ENCODE measurements around the gene TNFRSF21.

Gene TNFRSF21

DNA sequence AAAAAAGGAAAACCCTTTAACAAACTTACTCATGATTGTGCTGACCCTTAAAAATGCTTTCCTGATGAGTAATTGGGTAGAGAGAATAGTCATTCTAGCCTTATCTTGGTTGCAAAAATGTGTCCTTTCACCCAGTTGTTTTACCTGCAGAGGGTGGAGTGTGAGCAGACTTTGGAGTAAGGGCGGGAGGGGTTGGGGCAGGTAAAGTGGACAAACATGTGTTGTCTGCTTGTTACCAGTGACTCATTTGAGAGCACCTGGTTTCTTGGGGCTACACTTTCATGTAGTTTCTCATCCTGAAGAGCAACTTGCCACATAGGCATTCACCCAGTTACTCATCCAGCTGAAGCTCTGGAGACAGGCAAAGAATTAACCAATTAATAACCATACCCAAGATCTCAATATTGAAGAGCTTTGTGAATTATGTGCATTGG, 121.1 kb downstream of the TNFRSF21 start:
- Mint-ChIP-seq H3K9me3 (no peaks in the 10 kb centered on the region), H3K27ac (no peak overlapping the region)
- ATAC-seq (replicated peaks) = no peak

DNA sequence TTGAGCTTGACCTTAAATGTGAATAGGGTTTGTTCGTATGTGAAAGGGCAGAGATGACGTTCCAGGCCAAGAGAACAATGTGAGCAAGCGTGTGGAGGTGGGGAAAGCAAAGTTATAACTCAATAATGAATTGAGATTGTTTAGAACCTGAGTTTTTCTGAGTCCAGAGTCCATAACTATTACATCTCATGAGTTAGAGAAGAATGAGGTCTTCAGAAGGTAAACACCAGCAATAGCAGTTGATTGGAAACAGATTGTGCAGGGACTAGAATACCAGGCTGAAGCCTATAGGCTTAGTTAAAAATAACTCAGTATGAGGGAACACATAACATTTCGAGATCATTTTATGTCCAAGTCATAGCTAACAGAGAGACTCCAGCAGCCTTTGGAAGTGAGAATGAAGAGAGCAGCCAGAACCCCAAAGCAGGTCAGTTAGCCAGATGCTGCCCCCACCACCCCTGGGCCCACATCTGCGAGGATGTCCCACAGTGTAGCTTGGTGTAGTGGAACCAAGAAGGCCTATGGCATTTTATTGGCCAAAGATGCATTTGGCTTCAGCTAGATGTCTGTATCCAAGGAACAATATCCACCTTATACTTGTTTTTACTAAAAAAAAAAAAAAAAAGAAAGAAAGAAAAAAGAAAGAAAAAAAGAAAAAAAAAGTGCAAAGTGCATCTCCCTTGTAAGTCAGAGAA, 121.7 kb downstream of the TNFRSF21 start:
- DNase-seq (no peak), ATAC-seq (replicated peaks) (no peak)
- Mint-ChIP-seq H3K27ac (no peak overlapping the region), H3K9me3 (no peaks in the 10 kb centered on the region), H3K4me1 (no peaks in the 10 kb centered on the region), H3K36me3 (no peaks in the 10 kb centered on the region), H3K4me3 (no peak overlapping the region), H3K27me3 (no peaks in the 10 kb centered on the region)

More for the DNA sequence above, 121.1 kb downstream of the TNFRSF21 start:
- Mint-ChIP-seq H3K36me3 (no peaks in the 10 kb centered on the region), H3K4me3 (no peak overlapping the region), H3K27me3 (no peaks in the 10 kb centered on the region), H3K4me1 (no peaks in the 10 kb centered on the region)
- DNase-seq = no peak

DNA sequence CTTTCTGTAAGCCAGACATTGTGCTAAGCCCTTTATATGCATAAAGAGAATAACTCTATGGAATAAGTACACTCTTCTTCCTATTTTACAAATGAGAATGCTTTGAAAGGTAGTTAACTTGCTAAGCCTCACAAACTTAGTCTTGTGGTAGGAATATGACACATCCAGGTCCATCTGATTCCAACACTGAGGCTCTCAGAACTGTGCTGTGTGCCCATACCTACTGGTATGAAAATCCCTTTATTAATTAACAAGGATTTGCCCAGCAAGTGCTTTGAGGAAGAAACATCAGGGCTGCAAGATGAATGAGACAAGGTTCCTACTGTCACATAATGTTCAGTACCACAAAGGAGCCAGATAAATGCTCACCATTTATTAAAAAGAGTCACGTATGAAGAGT, 122.6 kb downstream of the TNFRSF21 start:
- Mint-ChIP-seq H3K9me3 (no peaks in the 10 kb centered on the region), H3K27me3 (no peaks in the 10 kb centered on the region), H3K27ac (no peak overlapping the region), H3K4me1 (no peaks in the 10 kb centered on the region), H3K36me3 (no peaks in the 10 kb centered on the region), H3K4me3 (no peak overlapping the region)
- ATAC-seq (replicated peaks) (no peak), DNase-seq (no peak)

DNA sequence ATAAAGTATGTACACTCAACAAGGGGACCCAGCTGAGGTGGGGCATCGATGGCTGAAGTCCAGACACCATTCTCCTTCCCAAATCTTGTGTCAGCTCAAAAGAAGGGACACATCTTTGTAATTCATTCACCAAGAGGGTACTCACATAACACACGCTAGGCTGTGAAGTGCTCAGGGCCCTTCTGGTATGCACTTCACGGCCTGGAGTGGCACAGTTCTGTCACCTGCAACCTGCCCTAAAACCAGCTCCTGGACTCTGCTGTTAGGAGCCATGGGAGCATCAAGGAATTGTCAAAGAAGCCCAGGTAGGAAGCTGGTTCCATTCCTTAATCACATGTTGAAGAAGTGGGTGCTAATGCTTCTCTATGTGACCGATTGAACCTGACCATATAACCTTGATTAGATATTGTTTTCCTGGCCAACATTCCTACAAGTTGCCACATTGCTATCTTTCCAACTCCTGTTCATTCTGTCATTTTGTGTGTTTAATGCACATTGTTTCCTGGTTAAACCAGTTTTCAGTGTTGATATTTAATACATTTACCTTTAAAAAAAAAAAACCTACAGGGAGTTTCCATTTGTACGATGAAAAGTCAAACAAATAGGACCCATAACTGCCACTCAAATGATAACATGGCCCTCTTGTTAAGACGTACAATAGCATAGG, 127.3 kb downstream of the TNFRSF21 start:
- no peaks in the 10 kb centered on the region for H3K36me3 Mint-ChIP-seq
- ATAC-seq (replicated peaks) (no peak), DNase-seq (no peak)
- no peak overlapping the region for H3K4me3 Mint-ChIP-seq
- no peaks in the 10 kb centered on the region for H3K4me1 Mint-ChIP-seq
- no peaks in the 10 kb centered on the region for H3K9me3 Mint-ChIP-seq
- no peaks in the 10 kb centered on the region for H3K27me3 Mint-ChIP-seq
- no peak overlapping the region for H3K27ac Mint-ChIP-seq

DNA sequence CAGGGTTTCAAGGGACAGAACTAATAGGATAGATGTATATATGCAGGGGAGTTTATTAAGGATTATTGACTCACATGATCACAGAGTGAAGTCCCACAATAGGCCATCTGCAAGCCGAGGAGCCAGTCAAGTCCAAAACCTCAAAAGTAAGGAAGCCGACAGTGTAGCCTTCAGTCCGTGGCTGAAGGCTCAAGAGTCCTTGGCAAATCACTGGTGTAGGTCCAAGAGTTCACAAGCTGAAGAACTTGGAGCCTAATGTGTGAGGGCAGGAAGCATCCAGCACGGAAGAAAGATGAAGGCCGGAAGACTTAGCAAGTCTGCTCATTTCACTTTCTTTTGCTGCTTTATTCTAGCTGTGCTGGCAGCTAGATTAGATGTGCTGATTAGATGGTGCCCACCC, 128.0 kb downstream of the TNFRSF21 start:
- DNase-seq = no peak
- ATAC-seq (replicated peaks) = no peak
- Mint-ChIP-seq H3K4me1 (no peaks in the 10 kb centered on the region), H3K27me3 (no peaks in the 10 kb centered on the region), H3K27ac (no peak overlapping the region), H3K4me3 (no peak overlapping the region), H3K9me3 (no peaks in the 10 kb centered on the region), H3K36me3 (no peaks in the 10 kb centered on the region)

All from stimulated activated naive B cell treated with anti-CD40 and anti-IgM and Interleukin-4, amounts not matched to agents 10 μg/mL and 1 μg/mL and 100 μg/mL, for 72 hours (primary cell).